ENCODE measurements around the gene APBA3.

The APBA3 gene

GRCh38 chr19:3771906-3772455 lies 10.5 kb upstream of the APBA3 start, which contains the start of gene RAX2:
TSS of gene RAX2 (minus strand) at chr19:3772228. CDS start at chr19:3771742, 486 bp downstream.
- no peaks in the 10 kb centered on the region for H3K4me1 ChIP-seq (ENCODE audit: control insufficient read depth, insufficient read depth, low read depth, low read length)
- H2BK15ac ChIP-seq (ENCODE audit: low read depth, poor library complexity, severe bottlenecking), result no peak within 1 kb of the TSS
- no peaks in the 10 kb centered on the region for H3K9me3 ChIP-seq (ENCODE audit: control insufficient read depth, low read length)
- H3K4me3 ChIP-seq (ENCODE audit: insufficient read depth in 1 of 2, low read depth in 1 of 2, low read length in 2 of 2), result no peak within 1 kb of the TSS
- no peak within 1 kb of the TSS for H3K4me2 ChIP-seq (ENCODE audit: low read length, poor library complexity, severe bottlenecking)
- no peak within 1 kb of the TSS for H2BK5ac ChIP-seq (ENCODE audit: low read depth, low read length, poor library complexity, severe bottlenecking)
- H3K27me3 ChIP-seq (ENCODE audit: control insufficient read depth in 1 of 2, insufficient read depth in 1 of 2, low read length in 2 of 2), result peaks cover 0 to 30% of the 10 kb centered on the region in 2 experiments
- H2BK120ac ChIP-seq (ENCODE audit: low read depth, low read length), result no peak within 1 kb of the TSS
- H3K18ac ChIP-seq (ENCODE audit: low read depth in 1 of 2, low read length in 2 of 2), result no peak within 1 kb of the TSS
- no peak for DNase-seq
- H3K14ac ChIP-seq (ENCODE audit: low read length in 2 of 2), result no peak within 1 kb of the TSS
- H4K91ac ChIP-seq (ENCODE audit: low read length), result no peak within 1 kb of the TSS
- H2AFZ ChIP-seq (ENCODE audit: low read depth, low read length), result no peak within 1 kb of the TSS
- 75% methylated on average over 20 of the region's 23 CpGs for WGBS
- no peak within 1 kb of the TSS for H3K4ac ChIP-seq (ENCODE audit: low read depth in 1 of 2, low read length in 2 of 2)
- peaks cover 11 to 37% of the 10 kb centered on the region in 2 experiments for H3K36me3 ChIP-seq (ENCODE audit: control insufficient read depth in 1 of 2, insufficient read depth in 2 of 2, low read depth in 1 of 2, low read length in 2 of 2)
- H3K23ac ChIP-seq (ENCODE audit: low read length in 2 of 2), result no peak within 1 kb of the TSS
- H3K79me1 ChIP-seq (replicated peaks; ENCODE audit: low read length, poor library complexity, severe bottlenecking), result no peaks in the 10 kb centered on the region
- H3K9ac ChIP-seq (ENCODE audit: low read length), result no peak within 1 kb of the TSS
- H4K8ac ChIP-seq (ENCODE audit: low read length), result no peak within 1 kb of the TSS
- no peak within 1 kb of the TSS for H3K27ac ChIP-seq (ENCODE audit: low read length, poor library complexity, severe bottlenecking)
- no peak within 1 kb of the TSS for H2AK5ac ChIP-seq (ENCODE audit: low read length, severe bottlenecking)
- H2BK12ac ChIP-seq (ENCODE audit: low read length in 2 of 2), result no peak within 1 kb of the TSS

- Histone ChIP-seq H2BK12ac (ENCODE audit: low read length in 2 of 2) (no peak overlapping the region), H2BK120ac (ENCODE audit: low read depth, low read length) (no peak overlapping the region)
- 88% methylated on average over 30 of the region's 35 CpGs for WGBS
These were observed 9.8 kb upstream of the APBA3 start for GRCh38 chr19:3771000-3771905.

DNA sequence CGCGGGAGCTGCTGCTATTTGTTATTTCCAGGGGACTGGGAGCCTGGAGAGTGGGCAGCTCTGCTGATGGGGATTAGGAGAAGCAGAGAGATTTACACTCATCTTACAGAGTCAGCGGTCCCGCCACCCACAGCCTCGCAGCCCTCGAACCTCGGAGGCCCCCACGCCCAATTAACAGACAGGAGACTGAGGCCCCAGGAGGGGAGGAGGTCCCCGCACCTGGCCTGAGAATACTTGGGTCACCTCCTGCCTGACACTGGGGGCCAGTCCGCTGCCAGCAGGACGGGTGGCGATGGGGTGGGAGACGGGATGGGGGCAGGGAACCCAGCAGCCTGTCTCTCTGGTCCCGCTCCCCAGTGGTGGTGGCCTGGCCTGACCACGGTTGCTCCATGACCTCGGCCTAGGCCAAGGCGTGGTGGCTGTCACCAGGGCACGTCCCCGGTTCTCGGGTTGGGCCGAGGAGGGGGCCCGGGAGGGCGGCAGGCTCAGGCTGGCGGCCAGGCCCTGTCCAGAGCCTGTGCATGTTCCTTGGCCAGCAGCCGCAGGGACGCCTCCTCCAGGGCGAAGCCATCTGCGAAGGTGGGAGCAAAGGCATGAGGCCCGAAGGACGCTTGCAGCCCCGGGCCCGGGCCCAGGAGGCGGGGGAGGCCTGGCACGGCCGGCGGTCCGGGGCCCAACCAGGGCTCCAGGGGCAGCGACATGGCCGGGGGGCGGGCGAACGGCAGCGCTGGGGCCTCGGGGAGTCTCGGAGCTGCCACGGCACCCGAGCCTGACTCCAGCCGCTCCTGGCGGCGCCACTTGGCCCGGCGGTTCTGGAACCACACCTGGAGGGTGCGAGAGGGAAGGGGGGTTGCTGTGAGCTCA lies 8.9 kb upstream of the APBA3 start:
- H3K27ac ChIP-seq (ENCODE audit: low read length, poor library complexity, severe bottlenecking), result no peak overlapping the region
- no peak overlapping the region for H3K14ac ChIP-seq (ENCODE audit: low read length in 2 of 2)
- 91% methylated on average over 47 of the region's 53 CpGs for WGBS
- no peak overlapping the region for H3K9ac ChIP-seq (ENCODE audit: low read length)
- H2BK5ac ChIP-seq (ENCODE audit: low read depth, low read length, poor library complexity, severe bottlenecking), result no peak overlapping the region
- H3K4me1 ChIP-seq (ENCODE audit: control insufficient read depth, insufficient read depth, low read depth, low read length), result no peaks in the 10 kb centered on the region
- H2BK120ac ChIP-seq (ENCODE audit: low read depth, low read length), result no peak overlapping the region
- peaks cover 16 to 51% of the 10 kb centered on the region in 2 experiments for H3K36me3 ChIP-seq (ENCODE audit: control insufficient read depth in 1 of 2, insufficient read depth in 2 of 2, low read depth in 1 of 2, low read length in 2 of 2)
- H3K9me3 ChIP-seq (ENCODE audit: control insufficient read depth, low read length), result no peaks in the 10 kb centered on the region
- H3K4me2 ChIP-seq (ENCODE audit: low read length, poor library complexity, severe bottlenecking), result no peak overlapping the region
- no peak overlapping the region for H4K8ac ChIP-seq (ENCODE audit: low read length)
- no peak overlapping the region for H2AFZ ChIP-seq (ENCODE audit: low read depth, low read length)
- H3K4me3 ChIP-seq (ENCODE audit: insufficient read depth in 1 of 2, low read depth in 1 of 2, low read length in 2 of 2), result no peak overlapping the region
- no peak overlapping the region for H2BK12ac ChIP-seq (ENCODE audit: low read length in 2 of 2)
- DNase-seq, result no peak
- no peak overlapping the region for H2AK5ac ChIP-seq (ENCODE audit: low read length, severe bottlenecking)
- no peak overlapping the region for H4K91ac ChIP-seq (ENCODE audit: low read length)
- peaks cover 4% of the 10 kb centered on the region for H3K79me1 ChIP-seq (replicated peaks; ENCODE audit: low read length, poor library complexity, severe bottlenecking)
- H3K18ac ChIP-seq (ENCODE audit: low read depth in 1 of 2, low read length in 2 of 2), result no peak overlapping the region
- no peak overlapping the region for H3K23ac ChIP-seq (ENCODE audit: low read length in 2 of 2)
- H3K4ac ChIP-seq (ENCODE audit: low read depth in 1 of 2, low read length in 2 of 2), result no peak overlapping the region
- no peak overlapping the region for H2BK15ac ChIP-seq (ENCODE audit: low read depth, poor library complexity, severe bottlenecking)
- peaks cover 0 to 30% of the 10 kb centered on the region in 2 experiments for H3K27me3 ChIP-seq (ENCODE audit: control insufficient read depth in 1 of 2, insufficient read depth in 1 of 2, low read length in 2 of 2)

More at GRCh38 chr19:3771000-3771905, 9.8 kb upstream of the APBA3 start:
- no peak overlapping the region for H3K14ac ChIP-seq (ENCODE audit: low read length in 2 of 2)
- no peak overlapping the region for H3K4ac ChIP-seq (ENCODE audit: low read depth in 1 of 2, low read length in 2 of 2)
- no peaks in the 10 kb centered on the region for H3K9me3 ChIP-seq (ENCODE audit: control insufficient read depth, low read length)
- no peak overlapping the region for H3K4me3 ChIP-seq (ENCODE audit: insufficient read depth in 1 of 2, low read depth in 1 of 2, low read length in 2 of 2)
- H4K91ac ChIP-seq (ENCODE audit: low read length), result no peak overlapping the region
- no peaks in the 10 kb centered on the region for H3K4me1 ChIP-seq (ENCODE audit: control insufficient read depth, insufficient read depth, low read depth, low read length)
- no peak overlapping the region for H2AFZ ChIP-seq (ENCODE audit: low read depth, low read length)
- H2BK15ac ChIP-seq (ENCODE audit: low read depth, poor library complexity, severe bottlenecking), result no peak overlapping the region
- no peak for DNase-seq
- H3K36me3 ChIP-seq (ENCODE audit: control insufficient read depth in 1 of 2, insufficient read depth in 2 of 2, low read depth in 1 of 2, low read length in 2 of 2), result peaks cover 16 to 44% of the 10 kb centered on the region in 2 experiments
- no peak overlapping the region for H3K23ac ChIP-seq (ENCODE audit: low read length in 2 of 2)
- H3K4me2 ChIP-seq (ENCODE audit: low read length, poor library complexity, severe bottlenecking), result no peak overlapping the region
- H4K8ac ChIP-seq (ENCODE audit: low read length), result no peak overlapping the region
- H3K18ac ChIP-seq (ENCODE audit: low read depth in 1 of 2, low read length in 2 of 2), result no peak overlapping the region
- H2BK5ac ChIP-seq (ENCODE audit: low read depth, low read length, poor library complexity, severe bottlenecking), result no peak overlapping the region
- no peak overlapping the region for H3K27ac ChIP-seq (ENCODE audit: low read length, poor library complexity, severe bottlenecking)
- H2AK5ac ChIP-seq (ENCODE audit: low read length, severe bottlenecking), result no peak overlapping the region
- H3K79me1 ChIP-seq (replicated peaks; ENCODE audit: low read length, poor library complexity, severe bottlenecking), result peaks cover 4% of the 10 kb centered on the region
- H3K9ac ChIP-seq (ENCODE audit: low read length), result no peak overlapping the region
- peaks cover 0 to 30% of the 10 kb centered on the region in 2 experiments for H3K27me3 ChIP-seq (ENCODE audit: control insufficient read depth in 1 of 2, insufficient read depth in 1 of 2, low read length in 2 of 2)
